ENCODE measurements around the gene OPCML. TPM values are rescaled to one million over a fixed set of nuclear protein-coding genes. Genes with fewer than 3 reads are reported as not detected.
A peak's percentile ranks its signal among the peaks of the same experiment; 100 is the strongest.

OPCML gene
- total RNA-seq, 1 donor from 2014 or later, result 0.12 TPM

DNA sequence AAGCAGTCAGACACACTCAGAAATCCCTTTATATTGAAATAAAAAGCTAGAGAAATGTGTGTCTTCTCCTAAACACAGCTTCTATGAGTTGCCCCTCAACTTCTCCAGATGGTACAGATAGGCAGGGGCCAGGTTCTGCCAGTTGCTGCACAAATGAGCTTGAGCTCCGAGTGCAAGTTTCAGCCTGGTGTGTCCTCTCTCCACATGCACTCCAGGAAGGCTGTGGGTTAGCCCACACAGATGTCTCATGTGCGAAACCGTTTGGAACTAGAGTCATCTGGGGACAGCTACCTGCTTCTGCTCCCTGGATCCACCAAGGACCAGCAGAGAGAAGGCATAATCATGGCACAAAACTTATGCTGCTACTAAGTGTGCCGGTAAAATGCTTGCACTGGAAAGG is 812.6 kb downstream of the OPCML start:
- no peaks in the 10 kb centered on the region for H3K27me3 ChIP-seq (ENCODE audit: low read depth)
- ATAC-seq (no peak), DNase-seq (no peak)
- intact Hi-C loops (cut with DNase I), result no loop called here
- H3K36me3 ChIP-seq, result no peaks in the 10 kb centered on the region
- no peak overlapping the region for H3K4me3 ChIP-seq
- H3K9me3 ChIP-seq, result no peaks in the 10 kb centered on the region
- no peak overlapping the region for H3K27ac ChIP-seq
- no peaks in the 10 kb centered on the region for H3K4me1 ChIP-seq
- no peak for TF ChIP-seq CTCF (IDR thresholded peaks at IDR 0.05)

- Histone ChIP-seq H3K4me3 (no peak overlapping the region), H3K27ac (no peak overlapping the region), H3K9me3 (no peaks in the 10 kb centered on the region), H3K4me1 (no peaks in the 10 kb centered on the region), H3K36me3 (no peaks in the 10 kb centered on the region), H3K27me3 (ENCODE audit: low read depth) (no peaks in the 10 kb centered on the region)
- no peak for TF ChIP-seq CTCF (IDR thresholded peaks at IDR 0.05)
- DNase-seq, result no peak
- intact Hi-C loops (cut with DNase I), result no loop called here
- peak in 1 of 2 donors; percentile 14 for ATAC-seq
These were observed 813.3 kb downstream of the OPCML start for GRCh38 chr11:132718711-132719671.

DNA sequence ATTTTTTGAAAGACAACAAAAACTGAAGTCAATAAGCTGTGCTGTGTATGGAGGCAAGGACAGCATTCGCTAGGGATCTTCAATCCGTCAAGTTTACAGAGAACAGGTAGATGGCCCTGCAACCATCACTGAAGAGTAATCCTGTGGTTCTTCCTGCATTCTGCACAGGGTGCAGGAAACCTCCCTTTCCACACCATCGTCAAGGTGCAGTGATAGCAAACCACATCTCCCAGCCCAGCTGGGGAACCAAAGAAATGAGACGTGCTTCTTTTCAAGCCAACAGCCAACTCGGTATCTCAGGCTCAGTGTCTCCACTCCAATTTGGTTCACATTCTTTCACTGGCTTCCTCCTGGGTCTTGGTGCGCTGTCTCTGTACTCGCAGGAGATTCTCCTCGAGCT is 814.5 kb downstream of the OPCML start:
- H3K4me1 ChIP-seq, result no peaks in the 10 kb centered on the region
- intact Hi-C loops (cut with DNase I), result no loop called here
- no peak for DNase-seq
- no peak overlapping the region for H3K27ac ChIP-seq
- no peak for TF ChIP-seq CTCF (IDR thresholded peaks at IDR 0.05)
- ATAC-seq, result no peak
- H3K4me3 ChIP-seq, result no peak overlapping the region
- no peaks in the 10 kb centered on the region for H3K9me3 ChIP-seq
- no peaks in the 10 kb centered on the region for H3K36me3 ChIP-seq
- H3K27me3 ChIP-seq (ENCODE audit: low read depth), result no peaks in the 10 kb centered on the region

GRCh38 chr11:132716037-132716436 is 816.3 kb downstream of the OPCML start:
- no peak for DNase-seq
- Histone ChIP-seq H3K27ac (no peak overlapping the region), H3K9me3 (no peaks in the 10 kb centered on the region), H3K4me3 (no peak overlapping the region), H3K27me3 (ENCODE audit: low read depth) (no peaks in the 10 kb centered on the region), H3K36me3 (no peaks in the 10 kb centered on the region), H3K4me1 (no peaks in the 10 kb centered on the region)
- intact Hi-C loops (cut with DNase I), result no loop called here
- TF ChIP-seq CTCF (IDR thresholded peaks at IDR 0.05), result no peak
- no peak for ATAC-seq

DNA sequence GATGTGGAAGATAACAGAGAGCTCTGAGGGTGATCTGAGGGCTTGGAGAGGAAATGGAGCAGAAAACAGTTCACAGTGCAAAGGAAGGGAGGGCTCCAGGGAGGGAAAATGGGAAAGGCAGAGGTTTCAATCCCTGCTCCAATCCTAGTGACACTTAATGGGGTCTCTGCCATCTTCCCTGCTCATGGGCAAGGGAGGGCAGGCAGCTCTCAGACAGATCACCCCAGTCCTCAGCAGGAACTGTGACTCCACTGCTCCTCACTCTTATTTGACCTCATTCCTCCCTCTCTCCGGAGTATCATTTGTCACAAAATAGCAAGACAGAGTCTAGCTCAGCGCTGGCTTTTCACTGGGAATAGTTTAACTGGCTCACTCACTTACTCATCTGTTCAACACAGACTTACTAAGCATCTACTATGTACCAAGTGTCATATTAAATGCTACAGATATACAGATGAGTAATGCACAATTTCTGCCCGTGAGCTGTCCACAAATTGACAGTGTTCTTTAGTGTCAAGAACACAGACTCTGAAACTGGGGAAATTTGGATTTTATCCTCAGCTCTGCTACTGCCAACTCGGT is 817.4 kb downstream of the OPCML start:
- no peak for TF ChIP-seq CTCF (IDR thresholded peaks at IDR 0.05)
- Histone ChIP-seq H3K4me3 (no peak overlapping the region), H3K36me3 (no peaks in the 10 kb centered on the region), H3K27me3 (ENCODE audit: low read depth) (no peaks in the 10 kb centered on the region), H3K4me1 (no peaks in the 10 kb centered on the region), H3K9me3 (no peaks in the 10 kb centered on the region), H3K27ac (no peak overlapping the region)
- intact Hi-C loops (cut with DNase I), result no loop called here
- no peak for DNase-seq
- no peak for ATAC-seq

All from lower lobe of right lung (tissue), 2 donors.